ENCODE results near the gene PODXL. TPM values are rescaled to one million over a fixed set of nuclear protein-coding genes. Genes with fewer than 3 reads are reported as not detected.
A peak's percentile ranks its signal among the peaks of the same experiment; 100 is the strongest.

Gene PODXL
- total and polyA plus RNA-seq, 2 of the 8 experiments (the other 6 are each of a cell fraction or from before 2014, with no cell fraction given): 638 to 925 TPM

DNA sequence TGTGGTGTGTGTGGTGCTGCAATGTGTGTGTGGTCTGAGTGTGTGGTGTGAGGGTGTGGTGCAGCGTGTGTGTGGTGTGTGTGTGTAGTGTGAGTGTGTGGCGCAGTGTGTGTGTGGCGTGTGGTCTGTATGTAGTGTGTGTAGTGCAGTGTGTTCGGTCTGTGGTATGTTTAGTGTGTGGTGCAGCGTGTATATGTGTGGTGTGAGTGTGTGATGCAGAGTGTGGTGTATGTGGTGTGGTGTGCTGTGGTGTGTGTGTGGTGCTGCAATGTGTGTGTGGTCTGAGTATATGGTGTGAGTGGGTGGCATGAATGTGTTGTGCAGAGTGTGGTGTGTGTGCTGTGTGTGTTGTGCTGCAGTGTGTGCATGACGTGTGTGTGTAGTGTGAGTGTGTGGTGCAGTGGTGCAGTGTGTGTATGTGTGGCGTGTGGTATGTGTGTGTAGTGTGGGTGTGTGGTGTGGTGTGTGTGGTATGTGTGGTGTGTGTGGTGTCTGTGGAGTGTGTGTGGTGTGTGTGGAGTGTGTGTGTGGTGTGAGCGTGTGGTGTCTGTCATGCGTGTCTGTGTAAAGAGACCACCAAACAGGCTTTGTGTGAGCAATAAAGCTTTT lies 31.0 kb upstream of the PODXL start:
- peak overlapping the region; percentile 93 for H2BK5ac ChIP-seq (ENCODE audit: low read depth, low read length)
- no peak overlapping the region for H2AFZ ChIP-seq (ENCODE audit: low read length)
- H4K20me1 ChIP-seq (replicated peaks in 1 of 2; ENCODE audit: control insufficient read depth in 1 of 2, insufficient read depth in 2 of 2, low read length in 2 of 2): peaks cover 0 to 9% of the 10 kb centered on the region in 2 experiments
- peak overlapping the region in 1 of 2 experiments; percentile 31; a peak in 1 of 4 replicates for H3K4me2 ChIP-seq (ENCODE audit: insufficient read depth in 1 of 2, low read depth in 2 of 2, low read length in 2 of 2)
- H3K27ac ChIP-seq (ENCODE audit: low read depth, low read length): peak overlapping the region; percentile 47; the same call in 1 of the 2 replicates
- TF ChIP-seq CREB1 (IDR thresholded peaks at IDR 0.05) (no peak), MAFK (IDR thresholded peaks at IDR 0.05; ENCODE audit: low read depth, low read length) (no peak), CTBP2 (IDR thresholded peaks at IDR 0.05; ENCODE audit: borderline replicate concordance, insufficient read depth, insufficient read length, low read length) (no peak), KDM4A (IDR thresholded peaks at IDR 0.05; ENCODE audit: low read depth, low read length, severe bottlenecking) (no peak), EZH2 (IDR thresholded peaks at IDR 0.05; ENCODE audit: low read depth, low read length, severe bottlenecking) (no peak), GTF2F1 (IDR thresholded peaks at IDR 0.05; ENCODE audit: borderline replicate concordance, low read depth, low read length) (no peak)
- peak overlapping the region; percentile 99 for H2AK5ac ChIP-seq (ENCODE audit: low read depth, low read length)
- H3K4me3 ChIP-seq (ENCODE audit: extremely low read depth in 1 of 4, insufficient read depth in 2 of 4, low read depth in 3 of 4, low read length in 4 of 4): no peak overlapping the region
- peak overlapping the region; percentile 100 for H3K4ac ChIP-seq (replicated peaks; ENCODE audit: insufficient read length, low read depth, low read length)
- H3K4me1 ChIP-seq (replicated peaks in 1 of 4; ENCODE audit: control insufficient read depth in 3 of 4, insufficient read depth in 4 of 4, low read length in 3 of 4): peaks cover 0 to 21% (median 7%) of the 10 kb centered on the region in 4 experiments; a peak in 6 of 7 replicates
- H3K79me2 ChIP-seq (ENCODE audit: control insufficient read depth in 1 of 2, insufficient read depth in 2 of 2, low read length in 2 of 2): no peaks in the 10 kb centered on the region
- H2BK15ac ChIP-seq (ENCODE audit: low read length): peak overlapping the region; percentile 97
- no peak for FAIRE-seq
- H4K8ac ChIP-seq (ENCODE audit: extremely low read depth, insufficient read depth, low read length): peak overlapping the region; percentile 39; the same call in 1 of the 2 replicates
- H4K91ac ChIP-seq (replicated peaks; ENCODE audit: insufficient read length, low read length): peak overlapping the region; percentile 100
- H3K23ac ChIP-seq (ENCODE audit: insufficient read length): peak overlapping the region; percentile 86
- H3K14ac ChIP-seq (ENCODE audit: insufficient read length): peak overlapping the region; percentile 96
- H3K79me1 ChIP-seq (ENCODE audit: low read depth, low read length): peaks cover 8% of the 10 kb centered on the region; the same call in 1 of the 2 replicates
- peak overlapping the region; percentile 36 for H4K5ac ChIP-seq (ENCODE audit: insufficient read length, low read depth, low read length)
- H3K9ac ChIP-seq (replicated peaks in 1 of 4; ENCODE audit: extremely low read depth in 1 of 4, low read depth in 3 of 4, low read length in 3 of 4): peak overlapping the region in 1 of 4 experiments; percentile 79; a peak in 3 of 7 replicates
- 0 out of 7 replicates have a peak, but pooled peaks cover 0 to 3% (median 0%) of the 10 kb centered on the region in 4 experiments for H3K27me3 ChIP-seq (replicated peaks in 1 of 4; ENCODE audit: control insufficient read depth in 3 of 4, extremely low read depth in 1 of 4, insufficient read depth in 3 of 4, low read length in 3 of 4)
- ChIA-PET CTCF (ENCODE audit: partially characterized antibody) (interaction anchor here (0.5 to 2.4 kb wide), 2 partner anchors 11 to 38 kb away, joined by 3 to 7 read pairs; no protein-coding TSS in a partner anchor), POLR2A (ENCODE audit: partially characterized antibody) (interaction anchor here (0.8 to 1.4 kb wide), 6 partner anchors 9 to 38 kb away, joined by 3 to 4 read pairs (median 3); no protein-coding TSS in a partner anchor)
- peak overlapping the region; percentile 92 for H2BK120ac ChIP-seq (replicated peaks; ENCODE audit: low read depth, low read length)
- no peaks in the 10 kb centered on the region; a peak in 1 of 8 replicates for H3K36me3 ChIP-seq (ENCODE audit: control insufficient read depth in 2 of 4, insufficient read depth in 4 of 4, low read length in 3 of 4)
- H3K9me3 ChIP-seq (ENCODE audit: insufficient read depth in 2 of 2, low read depth in 1 of 2, low read length in 1 of 2): no peaks in the 10 kb centered on the region
- peaks cover 11% of the 10 kb centered on the region; the same call in 1 of the 2 replicates for H3K23me2 ChIP-seq (ENCODE audit: low read depth, low read length)
- 86% methylated on average over 9 of the region's 9 CpGs; no CpG with 5 or more reads in 1 of the 2 experiments for WGBS, 2 experiments (ENCODE audit: extremely low coverage in 1 of 2, insufficient coverage in 1 of 2, insufficient read length in 1 of 2, insufficient replicate concordance in 2 of 2, low coverage in 1 of 2, low lambda C conversion rate in 2 of 2, missing lambda C conversion rate in 1 of 2)
- peak overlapping the region; percentile 98 for H2BK12ac ChIP-seq (ENCODE audit: low read depth, low read length)
- peak overlapping the region; percentile 100 for H2BK20ac ChIP-seq (ENCODE audit: low read length)
- H3K56ac ChIP-seq (replicated peaks; ENCODE audit: insufficient read length, low read depth, low read length): peak overlapping the region; percentile 97
- no peak for DNase-seq (ENCODE audit: low read depth in 1 of 2, low spot score in 2 of 2)
- peak overlapping the region; percentile 88; the same call in 1 of the 2 replicates for H3K18ac ChIP-seq (ENCODE audit: extremely low read depth, low read length)

All from H1 (cell line).